Anterior cingulate cortex (tissue), 58 donors: ENCODE results near the gene MEGF11.
A peak's percentile ranks its signal among the peaks of the same experiment; 100 is the strongest.

Experiments used
- DNase-seq, 58 donors: peaks; one replicate each; lab custom pipeline; 2025; lab: John Stamatoyannopoulos, UW

MEGF11 gene

GRCh38 chr15:65856821-65857455, 396.6 kb downstream of the MEGF11 start:
- DNase-seq = peak in 10 of 58 donors; percentile 4 to 42 (median 15)

GRCh38 chr15:65851981-65852380, 401.6 kb downstream of the MEGF11 start:
- no peak for DNase-seq

GRCh38 chr15:65847989-65848388, 405.6 kb downstream of the MEGF11 start:
- no peak for DNase-seq

- DNase-seq = no peak
Observed at GRCh38 chr15:65845826-65846519, 407.6 kb downstream of the MEGF11 start.
